HG03521 (cell line): ENCODE measurements around the gene SSTR4.

Experiments used
- ATAC-seq: cut with Tn5 transposase; IDR thresholded peaks from one replicate; pipeline ENCODE4 v1.9.1; 2021; ENCODE audit warnings: mild to moderate bottlenecking, moderate library complexity; ENCODE audit not compliant: unreplicated experiment

The SSTR4 gene

GRCh38 chr20:23085436-23086055 lies 50.4 kb downstream of the SSTR4 start:
- no peak for ATAC-seq

- no peak for ATAC-seq
Observed at GRCh38 chr20:23086056-23086566, 51.0 kb downstream of the SSTR4 start, which contains the start of gene CD93. CD93 (minus strand) TSS chr20:23086324; CDS start chr20:23086192, 132 bp downstream.

- ATAC-seq, result no peak
Observed at GRCh38 chr20:23086931-23087411, 51.9 kb downstream of the SSTR4 start.

- no peak for ATAC-seq
Observed at GRCh38 chr20:23087587-23088251, 52.6 kb downstream of the SSTR4 start.
